T-helper 2 cell treated with Interferon-gamma antibody and Interleukin-4, amounts not matched to agents 100 ng/mL and 5 ng/mL, for 36 hours (primary cell): ENCODE data around the gene ACE2. TPM values are rescaled to one million over a fixed set of nuclear protein-coding genes. Genes with fewer than 3 reads are reported as not detected.

Experiments used
- intact Hi-C: fragments of 100-400 bp; cut with micrococcal nuclease; formaldehyde crosslinking; loops from one replicate; pipeline ENCODE4 v1.15.1; 2023
- total RNA-seq: library from RNA; stranded (reverse); gene quantifications from 2 replicates; pipeline ENCODE4 v1.2.3, GENCODE V29; 2022

Gene ACE2
- total RNA-seq, 1 donor from 2014 or later: not detected

DNA sequence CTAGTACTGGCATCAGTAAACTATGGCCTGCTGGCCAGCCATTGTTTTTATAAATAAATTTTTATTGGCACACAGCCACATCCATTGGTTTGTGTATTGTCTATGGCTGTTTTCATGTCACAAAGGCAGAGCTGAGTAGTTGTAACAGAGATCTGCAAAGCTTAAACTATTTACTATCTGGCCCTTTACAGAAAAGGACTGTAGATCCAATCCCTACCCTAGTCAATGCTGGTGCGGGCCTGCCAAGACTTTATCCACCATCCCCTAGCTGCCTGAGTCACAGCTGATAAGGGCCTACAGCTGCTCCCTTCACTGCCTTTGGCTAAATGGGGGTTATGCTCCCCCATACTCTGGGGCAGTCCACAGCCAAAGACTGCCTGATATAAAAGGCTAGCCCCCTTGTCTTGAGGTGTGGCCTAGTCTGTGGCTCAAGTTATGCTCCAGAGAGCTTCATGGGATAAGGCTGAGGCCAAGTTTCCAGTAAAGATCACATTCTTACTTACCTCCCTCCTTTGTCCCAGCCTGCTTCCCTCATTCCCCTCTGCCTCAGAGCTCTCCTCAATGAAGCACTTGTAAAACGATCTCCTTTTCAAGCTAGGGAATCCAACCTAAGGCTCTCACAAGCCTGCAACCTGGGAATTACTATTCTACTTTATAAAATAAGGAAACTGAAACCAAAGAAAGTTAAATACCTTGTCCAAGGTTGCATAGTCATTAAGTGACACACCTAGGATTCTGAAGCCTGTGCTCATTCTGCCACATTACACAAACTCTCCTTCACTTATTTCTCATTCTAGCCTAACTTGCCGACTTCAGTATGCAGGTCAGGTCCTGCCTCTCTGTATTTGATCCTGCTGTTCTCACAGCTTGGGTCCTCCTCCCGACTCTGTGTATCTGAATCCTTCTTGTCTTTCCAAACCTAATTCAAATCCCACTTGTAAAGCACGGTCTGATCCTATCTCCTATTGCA, 20.7 kb downstream of the ACE2 start:
- intact Hi-C loops: no loop called here

DNA sequence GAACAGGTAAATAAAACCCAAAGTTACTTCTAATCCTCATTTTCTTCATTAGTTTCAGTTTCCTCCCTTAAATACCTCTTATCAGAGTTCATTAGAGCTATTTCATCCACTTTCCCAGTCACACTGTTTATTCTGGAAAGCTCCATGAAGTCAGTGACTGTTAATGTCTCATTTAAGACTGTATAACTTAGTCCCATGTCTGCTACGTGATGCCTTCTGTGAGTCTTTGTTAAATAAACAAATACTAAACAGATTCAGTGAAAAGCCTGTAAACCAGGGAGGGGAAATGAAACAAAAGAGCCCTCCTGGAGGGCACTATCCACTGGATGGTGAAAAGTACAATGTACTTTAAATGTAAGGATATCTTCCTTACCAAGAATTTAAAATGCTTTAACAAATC, 24.7 kb downstream of the ACE2 start:
- intact Hi-C loops: no loop called here

DNA sequence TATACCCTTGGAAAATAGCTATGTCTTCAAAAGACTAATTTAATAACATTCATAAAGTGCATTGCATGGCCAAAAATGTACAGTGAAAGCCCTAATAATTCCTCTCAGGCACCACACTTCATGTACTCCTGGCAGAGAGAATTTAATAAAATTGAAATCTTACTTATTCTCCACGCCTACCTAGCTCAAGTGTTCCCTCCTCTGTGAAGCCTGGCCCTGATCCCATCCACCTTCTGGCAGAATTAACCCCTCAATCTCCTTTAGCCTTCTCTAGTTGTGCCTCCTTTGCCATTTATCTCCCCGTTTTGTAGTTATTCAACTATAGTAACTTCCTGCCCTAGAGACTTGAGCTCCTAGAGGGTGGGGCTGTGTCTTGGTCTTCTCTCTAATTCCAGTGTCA, 26.7 kb downstream of the ACE2 start:
- intact Hi-C loops: no loop called here

DNA sequence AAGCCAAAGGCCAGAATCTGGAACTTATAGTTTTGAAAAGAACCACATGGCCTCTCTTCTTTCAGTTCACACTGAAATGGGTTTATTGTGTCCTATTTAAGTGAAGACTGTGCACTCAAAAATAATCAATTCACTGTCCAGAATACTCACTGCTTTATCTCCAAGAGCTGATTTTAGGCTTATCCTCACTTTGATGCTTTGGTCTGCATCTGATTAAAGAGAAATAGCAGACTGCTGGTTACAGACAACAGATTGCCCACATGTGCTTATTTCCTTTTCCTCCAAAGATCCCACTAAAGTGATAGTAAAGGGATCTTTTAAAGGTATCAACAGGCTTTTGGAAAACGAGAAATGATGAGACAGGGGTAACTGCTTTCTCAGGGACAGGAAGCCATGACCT, 30.6 kb downstream of the ACE2 start:
- intact Hi-C loops: no loop called here

DNA sequence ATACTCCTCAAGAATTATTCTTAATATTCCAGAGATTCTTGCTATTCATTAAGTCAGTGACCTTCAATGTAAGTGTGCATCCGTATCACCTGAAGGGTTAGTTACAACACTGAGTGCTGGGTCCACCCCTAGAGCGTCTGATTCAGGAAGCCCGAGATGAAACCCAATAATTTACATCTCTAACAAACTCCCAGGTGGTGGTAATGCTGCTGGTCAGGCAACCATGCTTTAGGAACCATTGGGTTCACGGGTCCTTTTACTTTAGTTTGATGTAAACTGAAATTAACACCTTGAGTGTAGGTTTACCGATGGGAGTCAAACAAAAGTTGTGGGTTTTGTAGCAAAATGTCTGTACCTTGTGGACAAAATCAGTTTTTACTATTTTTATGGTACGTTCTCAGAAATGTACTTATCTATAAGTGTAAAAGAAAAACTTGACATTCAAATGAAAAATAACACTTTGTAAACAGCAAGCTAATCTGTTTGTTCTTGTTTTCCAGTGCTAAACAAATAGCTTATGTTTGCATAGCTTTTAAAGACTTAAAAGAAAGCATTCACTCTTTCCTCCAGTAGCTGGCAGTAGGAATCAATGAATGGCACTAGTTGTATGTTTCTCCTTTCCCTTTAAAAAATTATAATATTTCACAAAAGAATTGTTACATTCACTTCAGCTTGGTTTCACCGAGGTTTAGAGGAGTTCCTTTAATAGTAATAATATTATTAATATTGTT, 32.7 kb downstream of the ACE2 start:
- intact Hi-C loops: loop anchor here (5.0 kb wide), 1 partner anchor 221 kb away; no protein-coding TSS in a partner anchor

DNA sequence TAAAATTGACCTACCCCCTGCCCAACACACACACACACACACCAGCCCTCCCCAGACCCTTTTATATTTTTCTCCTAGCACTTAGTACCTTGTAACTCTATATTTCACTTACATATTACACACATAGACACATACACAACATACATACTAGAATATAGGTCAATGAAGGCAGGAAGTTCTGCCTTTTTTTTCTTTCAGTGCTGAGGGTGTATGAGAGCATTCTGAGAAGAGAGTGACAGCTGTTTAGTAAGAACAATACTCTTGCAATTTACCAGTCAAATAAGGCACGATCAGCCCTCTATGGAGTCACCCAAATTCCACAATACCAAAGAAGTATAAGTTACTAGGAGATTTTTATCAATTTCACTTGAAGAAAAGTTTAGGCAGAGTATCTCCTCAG, 33.5 kb downstream of the ACE2 start:
- intact Hi-C loops: loop anchor here (5.0 kb wide), 1 partner anchor 220 kb away; no protein-coding TSS in a partner anchor

DNA sequence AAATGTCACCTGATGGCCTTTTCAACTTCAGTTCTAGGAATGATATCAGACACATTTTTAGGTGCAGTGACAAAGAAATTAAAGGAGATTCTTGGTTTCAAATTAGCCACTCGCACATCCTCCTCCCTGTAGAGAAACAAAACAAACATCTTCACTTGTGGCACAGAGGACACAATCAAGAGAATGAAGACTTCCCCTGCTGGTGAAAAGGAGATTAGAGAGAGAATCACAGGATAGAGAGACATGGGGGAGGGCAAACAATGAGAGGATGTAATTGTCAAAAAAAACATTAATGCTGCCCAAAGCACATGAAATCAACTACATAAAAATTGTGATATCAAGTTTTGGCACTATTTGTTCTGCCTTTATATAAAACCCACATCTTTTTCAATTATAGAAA, 34.5 kb downstream of the ACE2 start:
- intact Hi-C loops: loop anchor here (5.0 kb wide), 1 partner anchor 219 kb away; no protein-coding TSS in a partner anchor

DNA sequence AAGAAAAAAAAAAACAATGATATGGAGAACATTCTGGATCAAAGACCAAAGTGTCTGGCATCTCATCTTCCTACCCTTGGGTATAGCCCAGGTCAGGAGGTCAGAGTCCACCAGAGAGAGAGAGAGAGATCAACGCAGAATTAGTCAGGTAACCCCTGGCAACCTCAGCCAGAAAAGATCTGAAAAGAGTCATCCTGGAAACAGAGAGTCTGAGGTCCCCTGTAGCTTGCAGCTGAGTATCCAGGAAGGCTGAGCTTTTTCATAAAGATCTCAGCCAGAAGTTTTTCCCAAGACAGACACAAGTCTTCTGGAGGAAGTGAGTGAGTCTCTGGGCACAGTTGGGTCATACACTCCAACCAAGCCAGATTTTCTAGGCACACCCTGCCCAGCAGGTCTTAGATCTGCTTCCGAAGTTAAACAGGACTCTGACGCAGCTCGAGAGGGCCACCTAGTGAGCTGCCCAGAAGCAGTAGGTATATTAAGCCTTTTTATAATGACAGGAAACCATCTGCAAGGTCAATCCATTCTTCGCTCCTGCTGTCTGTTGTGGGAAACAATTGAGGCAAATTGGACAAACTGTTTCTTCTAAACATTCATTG, 35.7 kb downstream of the ACE2 start:
- intact Hi-C loops: loop anchor here (1.0 to 5.0 kb wide), 3 partner anchors 66 to 218 kb away; no protein-coding TSS in a partner anchor

GRCh38 chrX:15563056-15563455, 37.7 kb downstream of the ACE2 start:
- intact Hi-C loops: no loop called here

DNA sequence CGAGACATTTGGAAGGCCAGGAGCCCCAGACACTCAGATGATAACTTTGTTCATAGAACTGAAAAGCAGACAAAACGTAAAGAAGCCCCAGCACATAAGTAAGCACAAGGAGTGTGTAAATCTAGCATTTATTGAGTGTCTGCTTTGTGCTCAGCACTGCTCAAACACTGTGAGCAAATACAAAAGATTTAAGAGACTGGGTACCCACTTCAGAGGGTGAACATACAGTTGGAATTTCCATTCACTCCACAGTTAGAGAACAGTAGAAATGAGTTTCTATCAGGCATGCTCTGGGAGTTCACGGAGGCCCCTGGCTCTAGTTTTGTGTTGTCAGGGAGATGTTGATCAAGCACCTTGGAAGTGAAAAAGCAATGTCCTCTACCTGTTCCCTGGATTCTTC, 39.8 kb downstream of the ACE2 start:
- intact Hi-C loops: no loop called here

DNA sequence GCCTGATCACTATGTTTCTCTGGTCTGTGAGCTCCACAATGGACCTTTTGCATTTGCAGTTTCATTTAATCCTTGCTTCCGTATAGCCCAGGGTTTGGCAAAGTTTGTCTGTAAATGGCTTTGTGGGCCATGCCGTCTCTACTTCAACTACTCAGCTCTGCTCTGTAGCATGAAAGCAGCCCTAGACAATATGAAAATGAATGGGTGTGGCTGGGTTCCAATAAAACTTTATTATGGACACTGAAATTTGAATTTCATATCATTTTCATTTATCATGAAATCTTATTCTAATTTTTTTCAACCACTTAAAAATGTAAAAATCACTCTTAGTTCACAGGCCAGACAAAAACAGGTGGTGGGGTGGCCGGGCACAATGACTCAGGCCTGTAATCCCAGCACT, 41.5 kb downstream of the ACE2 start:
- intact Hi-C loops: no loop called here

GRCh38 chrX:15549189-15550012, 51.4 kb downstream of the ACE2 start:
- intact Hi-C loops: no loop called here

DNA sequence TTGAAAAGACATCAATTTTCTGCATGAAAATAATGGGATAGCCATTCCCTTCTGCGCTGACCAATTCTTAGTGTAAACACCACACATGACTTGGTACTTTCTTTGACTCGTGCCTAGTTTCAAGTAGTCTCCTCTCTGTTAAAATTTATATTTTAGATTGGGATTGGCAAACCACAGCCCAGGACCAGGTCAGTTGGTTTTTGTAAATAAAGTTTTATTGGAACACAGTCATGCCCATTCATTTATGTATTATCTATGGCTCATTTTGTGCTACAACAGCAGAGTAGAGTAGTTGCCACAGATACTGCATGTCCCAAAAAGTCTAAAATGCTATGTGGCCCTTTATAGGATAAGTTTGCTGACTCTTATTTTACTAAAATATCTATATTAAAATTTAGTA, 53.4 kb downstream of the ACE2 start:
- intact Hi-C loops: no loop called here

DNA sequence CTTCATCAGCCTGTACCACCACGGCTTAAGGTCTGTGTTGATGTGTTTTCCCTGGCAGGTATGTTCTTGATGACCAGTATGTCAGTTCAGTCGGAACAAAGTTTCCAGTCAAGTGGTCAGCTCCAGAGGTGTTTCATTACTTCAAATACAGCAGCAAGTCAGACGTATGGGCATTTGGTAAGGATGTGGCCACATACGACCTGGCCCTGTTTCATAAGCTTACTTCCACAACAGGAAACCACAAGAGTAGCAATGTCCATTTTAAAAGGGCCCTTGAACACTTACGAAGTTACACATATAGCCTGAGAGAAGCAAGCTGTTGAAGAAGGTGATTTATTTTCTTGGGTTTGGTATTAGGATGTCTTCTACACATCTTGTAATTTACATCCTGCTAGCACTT, 54.0 kb downstream of the ACE2 start:
- intact Hi-C loops: no loop called here

GRCh38 chrX:15530318-15530717, 70.4 kb downstream of the ACE2 start:
- intact Hi-C loops: no loop called here

DNA sequence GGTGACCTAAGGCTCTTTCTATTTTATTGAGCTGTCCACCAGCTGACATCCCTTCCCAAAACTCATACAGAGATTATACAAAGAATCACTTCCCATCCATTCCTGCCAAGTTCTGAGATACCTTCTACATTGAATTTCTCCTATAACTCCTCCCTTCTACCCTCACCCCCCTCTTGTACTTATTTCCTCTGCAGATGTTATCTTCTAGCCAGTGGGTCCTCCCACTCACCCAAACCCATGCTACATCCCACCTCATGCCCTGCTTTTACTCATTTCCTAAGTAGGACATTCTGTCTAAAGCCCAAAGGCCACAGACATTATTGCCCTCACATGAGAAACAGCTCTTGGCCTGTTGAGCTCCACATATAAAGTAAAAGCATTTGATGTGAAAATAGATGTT, 71.6 kb downstream of the ACE2 start:
- intact Hi-C loops: no loop called here

- intact Hi-C loops: no loop called here
Observed at GRCh38 chrX:15525664-15526416, 74.9 kb downstream of the ACE2 start.

GRCh38 chrX:15524417-15524816, 76.3 kb downstream of the ACE2 start:
- intact Hi-C loops: no loop called here

DNA sequence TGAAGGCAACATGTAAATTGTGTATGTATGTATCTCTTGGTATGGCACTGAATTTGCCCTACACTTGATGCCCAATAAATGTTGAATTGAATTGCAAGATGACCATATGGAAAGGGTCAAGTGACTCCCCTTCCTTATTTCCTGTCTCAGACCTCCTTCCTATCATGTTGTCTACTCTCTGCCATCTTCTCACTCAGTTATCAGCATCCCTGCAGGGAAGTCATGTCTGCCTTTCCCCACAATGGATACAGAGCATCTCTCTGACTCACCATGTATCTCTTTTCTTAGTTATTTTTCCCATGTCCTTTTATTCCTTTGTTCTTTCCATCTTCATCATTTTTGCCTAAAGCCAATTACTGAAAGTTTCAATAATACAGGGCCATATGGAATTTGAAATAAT, 77.7 kb downstream of the ACE2 start:
- intact Hi-C loops: no loop called here

DNA sequence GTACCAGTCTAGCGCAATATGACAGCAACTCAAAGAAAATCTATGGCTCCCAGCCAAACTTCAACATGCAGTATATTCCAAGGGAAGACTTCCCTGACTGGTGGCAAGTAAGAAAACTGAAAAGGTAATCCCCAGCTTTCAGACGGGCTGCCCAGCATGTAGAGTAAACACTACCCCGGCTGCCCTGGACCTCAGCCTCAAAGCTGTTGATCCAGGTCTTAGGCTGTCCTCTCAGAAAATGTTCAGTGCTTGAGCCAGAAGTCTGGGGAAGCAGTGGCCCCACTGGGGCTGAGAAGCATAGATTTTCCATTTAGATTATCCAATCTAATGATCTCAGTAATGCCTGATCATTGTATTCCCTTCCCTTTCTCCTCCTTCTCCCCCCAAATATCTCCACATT, 78.3 kb downstream of the ACE2 start:
- intact Hi-C loops: no loop called here
